NOMO-1 (cell line): ENCODE measurements around the gene SLC6A3.

ENCODE experiments used
- DNase-seq, 2 experiments: peaks; one replicate each; lab custom pipeline; 2025; ENCODE audit not compliant: unreplicated experiment in 2 of 2; lab: John Stamatoyannopoulos, UW

SLC6A3 gene

DNA sequence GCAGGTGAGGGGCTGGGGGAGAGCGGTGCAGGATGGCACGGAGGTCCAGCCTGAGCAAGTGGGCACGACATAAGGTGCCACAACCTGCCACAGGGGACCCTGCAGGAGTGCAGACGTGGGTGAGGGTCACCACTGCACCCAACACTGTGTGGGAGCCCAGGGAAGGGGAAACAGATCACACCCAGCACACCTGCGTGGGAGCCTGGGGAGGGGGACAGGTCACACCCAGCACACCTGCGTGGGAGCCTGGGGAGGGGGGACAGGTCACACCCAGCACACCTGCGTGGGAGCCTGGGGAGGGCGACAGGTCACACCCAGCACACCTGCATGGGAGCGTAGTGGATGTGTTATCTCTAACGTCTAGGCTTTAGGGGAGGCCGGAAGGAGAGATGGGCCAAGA is 53.0 kb downstream of the SLC6A3 start:
- DNase-seq, result no peak

DNA sequence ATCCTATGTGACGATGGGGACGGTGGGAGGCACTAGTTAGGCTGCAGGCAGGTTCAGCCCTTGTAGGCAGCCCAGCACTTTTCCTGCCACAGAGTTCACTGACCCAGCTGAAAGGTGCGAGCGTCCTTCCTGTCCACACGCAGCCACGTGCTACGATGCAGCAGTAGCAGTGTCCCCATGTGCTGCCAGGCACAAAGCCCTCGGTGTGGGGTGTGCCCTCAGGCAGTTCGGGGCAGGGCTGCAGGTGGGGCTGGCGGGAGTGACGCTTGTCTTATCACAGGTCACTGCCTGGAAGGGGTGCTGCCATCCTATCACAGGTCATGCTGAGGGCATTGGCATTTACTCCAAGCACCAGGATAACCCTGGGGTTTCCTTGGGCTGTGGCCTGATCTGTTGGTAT is 53.5 kb downstream of the SLC6A3 start:
- no peak for DNase-seq

DNA sequence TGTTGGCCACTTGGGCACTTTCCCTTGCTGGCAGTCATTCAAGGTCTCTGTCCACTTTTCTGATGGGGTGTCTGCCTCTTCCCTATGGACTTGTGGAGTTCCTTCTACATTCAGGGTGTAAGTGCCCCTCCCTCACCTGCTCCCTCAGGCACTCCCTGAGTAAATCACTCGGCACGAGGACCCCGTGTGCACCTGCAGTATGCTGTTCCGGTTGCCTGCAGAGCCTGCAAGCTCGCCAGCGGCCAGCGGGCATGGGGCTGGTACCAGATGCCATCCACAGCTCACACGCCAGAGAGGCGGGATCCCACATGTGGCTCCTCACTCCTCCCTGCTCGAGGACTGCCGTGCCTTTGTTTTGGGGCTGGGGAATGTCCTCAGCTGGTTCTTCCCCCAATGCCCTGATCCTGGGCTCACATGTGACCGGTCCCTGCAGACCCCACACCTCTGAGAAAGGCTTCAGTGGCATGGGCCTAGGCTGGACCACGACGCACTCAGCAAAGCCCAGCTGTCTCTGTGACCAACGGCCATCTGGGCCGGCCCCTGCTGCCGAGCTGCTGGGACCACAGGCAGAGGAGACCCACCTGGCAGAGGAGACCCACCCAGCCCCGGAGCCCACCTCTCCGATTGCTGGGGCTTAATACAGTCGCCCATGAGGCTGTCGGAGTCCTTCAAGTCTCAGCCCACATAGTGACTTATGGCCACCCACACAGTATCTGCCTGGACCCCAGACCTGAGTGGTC is 54.2 kb downstream of the SLC6A3 start:
- no peak for DNase-seq

DNA sequence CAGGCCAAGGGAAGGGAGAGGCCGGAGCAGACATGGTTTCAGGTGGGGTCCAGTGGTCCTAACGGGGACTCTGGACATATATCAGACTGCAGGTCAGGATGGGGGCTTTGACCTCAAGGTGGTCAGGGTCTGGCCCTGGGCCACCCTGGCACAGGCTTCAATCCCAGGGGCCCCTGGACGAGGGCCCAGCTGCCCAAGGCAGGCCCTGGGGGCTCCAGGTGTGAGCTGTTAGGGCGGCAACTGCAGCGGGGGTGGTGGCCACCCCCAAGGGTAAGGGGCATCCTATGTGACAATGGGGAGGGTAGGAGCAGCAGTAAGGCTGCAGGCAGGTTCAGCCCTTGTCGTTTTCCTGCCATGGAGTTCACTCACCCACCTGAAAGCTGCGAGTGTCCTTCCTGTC is 54.9 kb downstream of the SLC6A3 start:
- DNase-seq, result no peak

DNA sequence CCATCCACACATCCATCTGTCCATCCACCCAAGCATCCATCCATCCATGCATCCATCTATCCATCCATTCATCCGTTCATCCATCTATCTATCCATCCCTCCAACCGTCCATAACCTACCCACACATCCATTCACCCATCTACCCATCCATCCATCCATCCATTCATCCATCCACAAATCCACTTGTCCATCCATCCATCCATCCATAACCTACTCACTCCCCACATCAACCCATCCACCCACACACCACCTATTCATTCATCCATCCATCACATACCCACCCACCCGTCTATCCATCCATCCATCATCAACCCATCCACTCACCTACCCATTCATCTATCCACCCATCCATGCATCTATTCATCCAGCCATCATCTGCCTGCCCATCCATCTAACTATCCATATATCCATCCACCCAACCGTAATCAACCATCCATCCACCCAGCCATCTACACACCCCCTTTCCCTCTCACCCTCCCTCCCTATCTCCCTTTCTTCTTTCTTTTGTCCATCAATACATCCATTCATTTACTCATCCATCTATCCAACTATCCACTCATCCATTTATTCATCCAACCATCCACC is 56.8 kb downstream of the SLC6A3 start:
- DNase-seq, result no peak

DNA sequence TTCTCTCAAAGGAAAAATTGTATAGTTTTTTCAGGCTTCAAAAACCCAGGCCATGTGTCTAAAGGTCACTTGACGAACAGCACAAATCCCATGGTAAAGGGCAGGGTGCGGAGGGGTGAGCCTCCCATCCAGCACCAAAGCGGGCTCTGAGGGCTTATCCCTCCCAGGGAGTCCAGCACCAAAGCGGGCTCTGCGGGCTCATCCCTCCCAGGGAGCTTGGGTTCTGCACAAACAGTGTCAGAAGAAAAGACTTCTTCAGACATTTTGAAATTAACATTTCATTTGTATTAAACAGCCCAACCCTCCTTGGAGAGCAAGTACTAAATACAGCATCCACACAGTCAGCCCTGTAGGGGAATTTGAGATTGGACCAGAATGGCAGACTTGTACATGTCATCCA is 57.4 kb downstream of the SLC6A3 start:
- no peak for DNase-seq

DNA sequence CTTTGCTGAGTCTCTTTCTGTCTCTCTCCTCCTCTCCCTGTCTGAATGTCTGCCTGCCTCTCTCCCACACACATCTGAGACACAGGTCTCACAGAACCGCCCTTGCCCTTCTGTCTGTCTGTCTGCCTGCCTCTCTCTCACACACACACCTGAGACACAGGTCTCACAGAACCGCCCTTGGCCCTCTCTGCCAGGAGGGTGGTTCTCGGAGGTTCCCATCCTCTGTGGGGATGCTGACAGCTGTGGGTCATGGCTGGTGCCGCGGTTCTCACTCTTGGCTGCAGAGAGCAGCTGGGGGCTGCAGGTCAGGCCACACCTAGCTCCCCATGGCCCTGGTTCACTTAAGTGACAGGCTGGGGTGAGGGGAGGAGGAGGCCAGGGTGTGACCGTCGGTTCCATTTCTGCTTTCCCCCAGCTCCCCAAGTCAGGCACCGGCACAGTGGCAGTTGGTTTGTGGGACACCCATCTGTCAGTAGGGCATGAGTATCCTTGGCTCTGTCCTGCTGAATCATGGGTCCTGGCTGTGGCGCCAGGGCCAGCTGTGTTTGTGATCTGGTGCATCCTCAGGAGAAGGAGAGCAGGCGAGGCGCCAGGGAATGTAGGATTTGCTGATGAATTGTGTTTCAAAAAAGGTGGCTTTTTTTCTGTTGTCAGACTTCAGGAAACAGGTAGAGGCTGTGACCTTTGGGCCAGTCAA is 58.0 kb downstream of the SLC6A3 start:
- DNase-seq, result no peak

DNA sequence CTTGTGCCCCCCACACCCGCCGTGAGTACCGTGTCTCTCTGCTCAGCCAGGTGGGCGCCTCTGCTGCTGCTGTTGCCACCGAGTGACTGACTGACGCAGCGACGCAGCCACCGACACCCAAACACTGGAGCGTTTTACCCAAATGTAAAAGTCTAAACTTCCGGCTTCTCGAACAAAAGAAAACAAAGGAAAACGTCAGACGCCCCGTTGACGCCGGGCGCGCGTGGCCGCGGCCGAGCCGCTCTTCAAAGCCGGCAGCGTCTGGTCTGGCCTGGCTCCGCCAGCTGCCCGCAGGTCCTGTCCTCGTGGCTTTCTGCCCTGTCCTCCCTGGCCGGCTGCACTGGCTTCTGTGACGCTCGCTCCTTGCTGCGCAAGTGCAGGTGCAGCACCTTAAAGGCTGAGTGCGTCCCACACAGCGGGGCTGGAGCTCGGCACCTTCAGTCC is 58.9 kb downstream of the SLC6A3 start:
- peak; percentile 77 to 85 for DNase-seq

DNA sequence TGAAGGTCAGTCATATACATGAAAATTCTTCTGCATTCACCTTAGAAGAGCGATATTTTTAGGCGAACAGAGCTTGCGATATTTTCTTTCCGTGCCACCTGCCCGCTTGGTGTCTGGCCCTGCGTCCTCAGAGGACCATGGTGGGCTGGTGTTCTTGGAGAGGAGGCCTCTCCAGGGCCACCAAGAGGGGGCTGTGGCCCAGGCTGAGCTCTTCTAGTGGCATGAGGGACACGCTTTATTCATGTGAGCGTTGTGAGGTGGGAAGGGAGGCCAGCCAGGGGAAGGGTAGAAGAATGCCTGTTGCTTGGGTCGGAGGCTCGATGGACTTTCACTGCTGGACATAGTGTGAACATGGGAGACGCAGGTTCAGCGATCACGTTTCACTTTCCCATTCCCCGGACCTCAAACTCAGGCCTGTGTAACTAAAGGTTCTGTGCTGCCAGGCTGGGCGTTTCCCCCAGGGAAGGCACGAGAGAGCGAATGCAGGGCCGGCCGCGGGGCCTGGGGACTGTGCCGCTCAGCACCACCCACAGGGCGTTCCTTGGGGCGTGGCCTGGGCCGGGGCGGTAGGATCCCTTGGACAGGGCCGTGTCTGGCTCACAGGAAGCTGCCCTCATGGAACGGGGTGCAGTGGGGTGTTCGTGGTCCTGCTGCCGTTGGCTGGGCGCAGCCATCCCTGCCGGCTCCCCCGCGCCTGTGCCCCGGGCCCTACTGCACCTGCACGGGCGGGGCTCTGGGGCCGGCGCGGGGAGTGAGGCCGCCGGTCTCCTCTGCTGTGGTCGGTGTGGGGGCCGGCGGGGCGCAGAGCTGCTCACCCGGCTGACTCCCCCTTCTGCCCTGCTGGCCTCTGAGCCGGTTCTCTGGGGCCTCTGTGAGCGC is 59.6 kb downstream of the SLC6A3 start:
- peak; percentile 93 to 98 for DNase-seq

DNA sequence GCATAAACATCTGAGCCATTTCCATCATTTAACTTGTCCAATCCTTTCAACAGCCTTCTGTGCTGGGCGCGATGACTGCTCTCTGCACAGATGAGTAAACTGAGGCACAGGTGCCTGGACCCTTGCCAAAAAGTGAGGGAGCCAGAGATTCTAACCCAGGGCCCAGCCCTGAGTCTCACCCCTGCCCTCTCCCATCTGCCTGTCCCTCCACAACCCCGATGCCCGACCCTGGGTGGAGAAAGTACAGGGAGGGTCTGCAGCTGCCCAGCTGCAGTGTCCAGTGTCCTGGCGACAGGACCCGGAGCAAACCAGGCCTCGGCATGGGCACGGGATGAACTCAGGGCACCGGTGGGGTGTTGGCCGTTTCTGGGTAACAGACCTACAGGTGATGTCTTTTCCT is 60.7 kb downstream of the SLC6A3 start:
- DNase-seq, result no peak

DNA sequence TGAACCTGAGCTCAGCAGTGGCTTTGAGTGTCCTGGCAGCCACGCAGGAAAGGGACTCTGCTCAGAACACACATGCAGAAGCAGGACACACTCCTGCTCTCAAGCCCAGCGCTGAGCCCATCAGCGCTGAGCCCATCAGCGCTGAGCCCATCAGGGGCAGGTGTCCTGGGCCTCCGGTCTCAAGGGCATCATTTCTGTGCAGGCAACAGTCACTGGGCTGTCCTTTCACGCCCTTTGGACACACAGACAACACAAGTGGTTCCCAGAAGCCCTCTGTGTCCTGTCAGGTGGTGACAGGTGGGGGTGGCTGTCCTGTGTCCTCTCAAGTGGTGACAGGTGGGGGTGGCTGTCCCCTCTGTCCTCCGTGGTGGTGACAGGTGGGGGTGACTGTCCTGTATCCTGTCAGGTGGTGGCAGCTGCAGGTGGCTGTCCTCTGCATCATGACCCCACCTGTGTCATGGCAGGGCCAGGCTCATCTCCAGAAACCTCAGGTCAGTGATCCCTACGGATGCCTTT is 61.3 kb downstream of the SLC6A3 start:
- no peak for DNase-seq

DNA sequence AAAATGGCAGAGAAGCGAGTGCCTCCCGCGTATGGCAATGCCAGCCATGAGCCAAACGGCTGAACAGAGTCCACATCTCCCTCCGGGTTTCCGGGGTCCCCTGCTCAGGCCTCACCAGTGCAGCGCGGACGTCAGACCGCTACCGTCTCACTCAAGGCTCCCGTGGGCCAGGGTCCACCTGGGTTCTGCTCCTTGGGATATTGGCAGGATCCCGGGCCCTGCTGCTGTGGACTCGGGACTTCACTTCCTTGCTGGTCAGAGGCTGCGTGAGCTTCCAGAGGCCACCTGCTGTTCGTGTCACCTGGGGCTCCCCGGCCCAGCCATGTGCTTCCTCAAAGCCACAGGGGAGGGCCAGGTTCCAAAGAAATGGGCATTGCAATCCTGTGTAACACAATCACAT is 61.9 kb downstream of the SLC6A3 start:
- no peak for DNase-seq

DNA sequence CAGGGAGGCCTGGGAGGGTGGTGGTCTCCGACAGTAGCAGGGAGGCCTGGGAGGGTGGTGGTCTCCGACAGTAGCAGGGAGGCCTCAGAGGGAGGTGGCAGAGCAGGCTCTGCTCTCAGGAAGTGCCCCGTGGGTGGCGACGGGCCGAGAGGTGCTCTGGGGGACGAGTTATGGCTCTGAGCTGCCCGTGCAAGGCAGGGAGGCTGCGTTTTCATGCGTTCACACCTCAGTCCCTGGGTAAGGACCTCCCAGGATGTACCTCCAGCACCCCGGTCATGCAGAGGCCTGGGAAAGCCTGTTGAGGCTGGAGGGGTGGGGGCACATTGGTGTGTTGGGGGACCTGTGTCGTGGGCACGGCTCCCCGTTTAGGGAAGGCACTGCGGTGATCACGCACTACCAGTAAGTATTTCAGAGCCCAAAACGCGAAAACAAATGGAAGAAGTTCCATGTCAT is 63.0 kb downstream of the SLC6A3 start:
- no peak for DNase-seq

DNA sequence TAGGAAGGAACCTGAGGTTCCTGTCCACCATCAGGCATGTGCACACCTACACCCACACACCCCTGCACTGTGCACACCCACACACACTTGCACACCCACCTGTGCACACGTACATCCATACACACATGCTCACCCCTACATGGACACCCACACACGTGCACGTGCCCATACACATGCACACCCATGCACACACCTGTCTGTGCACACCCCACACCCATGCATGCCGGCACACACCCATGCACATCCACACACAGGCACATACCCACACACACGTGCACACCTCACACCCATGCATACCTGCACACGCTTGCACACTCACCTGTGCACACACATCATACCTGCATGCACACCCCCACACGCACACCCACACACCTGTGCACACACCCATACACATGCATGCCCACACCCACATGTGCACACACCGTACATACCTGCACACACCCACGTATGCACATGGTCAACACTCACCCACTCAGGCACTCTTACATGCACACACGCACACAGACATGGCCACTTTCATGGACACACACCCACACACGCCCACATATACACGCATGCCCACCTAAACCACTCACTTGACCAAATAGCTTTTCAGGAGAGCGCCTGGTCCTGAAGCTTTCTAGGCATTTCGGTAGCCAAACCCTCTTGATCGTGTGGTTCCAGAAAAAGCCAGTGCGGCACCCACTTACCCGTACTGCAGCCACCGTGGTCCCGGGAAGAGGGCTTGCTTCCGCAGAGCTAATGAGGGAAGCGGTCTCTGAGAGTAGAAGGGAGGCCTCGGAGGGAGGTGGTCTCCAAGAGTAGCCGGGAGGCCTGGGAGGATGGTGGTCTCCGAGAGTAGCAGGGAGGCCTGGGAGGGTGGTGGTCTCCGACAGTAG is 63.6 kb downstream of the SLC6A3 start:
- no peak for DNase-seq

DNA sequence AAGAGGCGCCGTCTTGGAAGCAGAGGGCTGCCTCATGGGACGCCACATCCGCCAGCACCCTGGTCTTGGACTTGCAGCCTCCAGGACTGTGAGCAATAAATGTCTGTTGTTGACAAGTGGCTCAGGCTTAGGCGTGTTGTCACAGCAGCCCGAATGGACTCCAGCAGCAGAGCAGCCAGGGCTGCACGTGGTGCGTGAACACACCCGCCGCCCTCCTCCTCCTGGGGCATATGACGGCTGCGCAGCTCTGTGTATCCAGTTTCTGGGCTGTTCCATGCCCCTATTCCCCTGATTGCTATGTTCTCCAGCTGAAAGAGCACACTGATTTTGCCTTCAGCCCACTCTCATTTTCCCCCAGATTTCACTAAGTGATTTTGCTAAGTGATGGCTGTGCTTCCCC is 64.3 kb downstream of the SLC6A3 start:
- no peak for DNase-seq

DNA sequence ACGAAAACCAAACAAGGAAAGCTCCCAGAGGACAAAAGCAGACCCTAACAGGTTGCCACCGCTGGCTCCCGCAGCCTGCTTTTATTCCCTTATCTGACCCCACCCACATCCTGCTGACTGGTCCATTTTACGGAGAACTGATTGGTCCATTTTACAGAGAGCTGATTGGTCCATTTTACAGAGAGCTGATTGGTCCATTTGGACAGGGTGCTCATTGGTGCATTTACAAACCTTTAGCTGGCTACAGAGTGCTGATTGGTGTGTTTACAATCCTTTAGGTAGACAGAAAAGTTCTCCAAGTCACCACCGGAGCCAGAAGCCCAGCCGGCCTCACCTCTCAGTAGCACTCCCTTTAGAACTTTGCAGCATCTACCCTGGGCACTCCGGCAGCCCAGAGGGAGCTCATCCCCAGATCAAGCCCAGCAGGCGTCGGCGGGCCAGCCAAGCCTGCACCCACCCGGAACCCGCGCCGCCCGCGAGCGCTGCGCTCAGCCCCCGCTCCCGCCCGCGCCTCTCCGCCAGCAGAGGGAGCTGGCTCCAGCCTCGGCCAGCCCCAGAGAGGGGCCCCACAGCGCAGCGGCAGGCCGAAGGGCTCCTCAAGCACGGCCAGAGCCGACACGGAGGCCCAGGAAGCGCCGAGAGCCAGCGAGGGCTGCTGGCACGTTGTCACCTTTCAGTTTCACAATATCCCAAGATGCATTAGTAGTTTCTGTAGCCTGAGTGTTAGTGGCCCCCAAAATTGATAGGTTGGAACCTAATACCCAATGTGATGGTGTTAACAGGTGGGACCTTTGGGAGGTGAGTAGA is 65.0 kb downstream of the SLC6A3 start:
- no peak for DNase-seq

DNA sequence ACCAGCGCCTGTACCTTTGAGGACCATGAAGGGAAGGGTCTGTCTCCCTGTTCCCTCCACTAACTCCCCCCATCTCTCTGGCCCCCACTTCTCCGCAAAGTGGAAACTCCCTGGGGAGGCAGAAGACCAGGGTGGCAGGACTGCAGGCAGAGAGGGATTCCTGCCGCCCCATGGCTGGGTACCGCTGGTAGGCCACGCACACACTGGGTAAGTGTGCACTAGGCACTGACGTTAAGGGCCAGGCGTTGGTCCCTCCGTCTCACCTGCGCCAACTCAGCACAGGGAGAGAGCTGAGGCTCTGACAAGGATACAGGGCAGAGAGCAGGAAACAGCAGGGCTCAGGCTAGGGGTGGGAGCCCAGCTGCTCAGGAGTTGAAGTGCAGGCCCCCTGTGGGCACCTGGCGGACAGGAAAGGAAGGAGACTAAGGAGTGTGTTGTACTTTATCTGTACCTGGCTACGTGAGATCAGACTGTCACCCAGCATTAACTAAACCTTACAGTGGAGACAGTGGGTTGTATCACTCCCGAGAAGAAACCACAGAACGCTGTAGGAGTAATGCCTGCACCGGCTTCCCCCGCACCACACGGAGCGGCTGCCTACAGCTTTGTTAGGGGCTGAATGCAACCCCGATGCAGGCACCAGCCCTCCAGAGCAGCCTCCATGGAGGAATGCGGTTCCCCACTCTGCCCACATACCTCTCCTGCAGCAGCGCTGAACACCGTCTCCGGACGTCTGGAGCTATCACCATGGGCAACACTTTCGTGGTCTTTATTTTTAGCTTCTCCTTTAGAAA is 66.2 kb downstream of the SLC6A3 start:
- DNase-seq, result no peak

DNA sequence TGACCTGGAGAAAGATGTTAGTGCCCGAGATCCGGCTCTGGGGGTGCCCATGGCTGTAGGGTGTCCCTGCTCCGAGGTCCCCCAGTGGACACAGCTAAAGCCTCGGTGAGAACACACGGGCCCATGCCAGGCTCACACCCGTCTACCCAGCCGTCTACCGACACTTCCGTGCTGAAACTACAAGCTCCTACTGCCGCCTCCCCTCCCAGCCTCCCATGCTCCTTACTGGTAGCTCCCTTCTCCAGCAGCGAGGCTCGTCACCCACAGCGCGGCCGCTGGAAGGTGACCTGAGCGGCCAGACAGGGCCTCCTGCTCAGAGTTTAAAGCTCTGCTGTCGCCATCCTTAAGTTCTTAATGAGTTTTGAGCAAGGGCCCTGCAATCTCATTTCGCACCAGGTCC is 67.1 kb downstream of the SLC6A3 start:
- DNase-seq, result no peak
